Posterior vena cava (tissue), 2 donors: ENCODE results near the gene IL22RA1. TPM values are rescaled to one million over a fixed set of nuclear protein-coding genes. Genes with fewer than 3 reads are reported as not detected.

Experiments
- DNase-seq: peaks from one replicate; pipeline ENCODE4 v3.0.0-alpha.2; 2020; ENCODE audit warnings: low spot score
- intact Hi-C, 2 donors: fragments of 100-400 bp; cut with DNase I; formaldehyde crosslinking; loops; one replicate each; pipeline versions ENCODE4 v1.14.1 to v1.14.2; 2022 to 2023
- total RNA-seq, 2 donors: library from RNA; stranded (reverse); fragmentation: NEBNext Ultra II Directional; extraction: Animal tissue kit (Norgen Biotek cat#: 25700); gene quantifications; one replicate each; pipeline ENCODE4 v1.2.1, GENCODE V29; 2021
- donor health status: DM: yes; HTN: yes; CAD: no.
- donor health status: DM: yes; HTN: yes; CAD: no.

IL22RA1 gene
- total RNA-seq, 2 donors from 2014 or later = 0.10 TPM; not detected in 1

- intact Hi-C loops = no loop called here
- no peak for DNase-seq
Measured at GRCh38 chr1:24147816-24148215, 4.9 kb upstream of the IL22RA1 start.

- DNase-seq = peak; percentile 62
- intact Hi-C loops = no loop called here
Measured at GRCh38 chr1:24147194-24147593, 4.3 kb upstream of the IL22RA1 start.

DNA sequence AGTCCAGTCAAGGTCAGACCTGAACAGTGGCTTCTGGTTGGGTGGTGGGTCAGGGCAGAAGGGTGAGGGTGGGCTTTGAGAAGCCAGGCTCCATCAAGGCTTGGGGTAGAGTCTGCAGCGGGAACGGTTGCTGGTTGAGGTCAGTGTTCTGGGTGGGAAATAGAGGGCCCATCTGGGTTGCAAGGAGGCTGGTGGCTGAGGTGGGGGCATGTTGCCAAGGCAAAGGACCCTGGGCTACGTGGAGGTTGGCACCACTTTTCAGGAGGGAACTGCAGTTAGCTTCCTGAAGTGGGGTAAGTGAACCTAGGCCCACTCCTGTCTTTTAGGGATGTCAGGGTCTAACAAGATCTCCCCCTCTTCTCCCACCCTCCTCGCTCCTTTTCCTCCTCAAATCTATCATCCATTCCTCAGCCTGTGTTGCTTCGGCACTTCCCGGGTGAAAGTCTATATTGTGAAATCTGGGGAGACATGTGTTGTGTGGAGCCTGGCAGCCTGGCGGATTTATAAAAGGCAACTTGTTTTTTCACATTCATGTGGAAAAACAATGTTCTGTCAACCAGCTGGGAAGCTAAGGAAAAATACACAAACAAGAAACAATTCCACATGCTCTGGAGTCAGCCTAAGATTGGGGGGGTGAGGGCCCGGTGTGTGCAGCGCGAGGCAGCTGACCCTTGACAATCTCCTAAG lies 1.5 kb downstream of the IL22RA1 start:
- DNase-seq = peak; percentile 31
- intact Hi-C loops = no loop called here

GRCh38 chr1:24140741-24141181 lies 2.2 kb downstream of the IL22RA1 start:
- peak; percentile 58 for DNase-seq
- intact Hi-C loops = no loop called here

- peak; percentile 52 for DNase-seq
- intact Hi-C loops = no loop called here
Measured at GRCh38 chr1:24139841-24140425, 3.0 kb downstream of the IL22RA1 start.

DNA sequence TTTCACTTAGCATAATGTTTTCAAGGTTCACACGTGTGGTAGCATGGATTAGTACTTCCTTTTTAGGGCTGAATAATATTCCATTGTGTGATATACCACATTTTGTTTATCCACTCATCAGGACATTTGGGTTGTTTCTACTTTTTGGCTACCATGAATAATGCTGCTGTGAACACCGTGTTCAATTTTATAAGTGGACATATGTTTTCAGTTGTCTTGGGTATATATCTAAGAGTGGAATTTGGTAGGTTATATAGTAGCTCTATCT lies 3.8 kb downstream of the IL22RA1 start:
- no peak for DNase-seq
- intact Hi-C loops = no loop called here

GRCh38 chr1:24138476-24139221 lies 4.3 kb downstream of the IL22RA1 start:
- peak; percentile 26 for DNase-seq
- intact Hi-C loops = no loop called here

DNA sequence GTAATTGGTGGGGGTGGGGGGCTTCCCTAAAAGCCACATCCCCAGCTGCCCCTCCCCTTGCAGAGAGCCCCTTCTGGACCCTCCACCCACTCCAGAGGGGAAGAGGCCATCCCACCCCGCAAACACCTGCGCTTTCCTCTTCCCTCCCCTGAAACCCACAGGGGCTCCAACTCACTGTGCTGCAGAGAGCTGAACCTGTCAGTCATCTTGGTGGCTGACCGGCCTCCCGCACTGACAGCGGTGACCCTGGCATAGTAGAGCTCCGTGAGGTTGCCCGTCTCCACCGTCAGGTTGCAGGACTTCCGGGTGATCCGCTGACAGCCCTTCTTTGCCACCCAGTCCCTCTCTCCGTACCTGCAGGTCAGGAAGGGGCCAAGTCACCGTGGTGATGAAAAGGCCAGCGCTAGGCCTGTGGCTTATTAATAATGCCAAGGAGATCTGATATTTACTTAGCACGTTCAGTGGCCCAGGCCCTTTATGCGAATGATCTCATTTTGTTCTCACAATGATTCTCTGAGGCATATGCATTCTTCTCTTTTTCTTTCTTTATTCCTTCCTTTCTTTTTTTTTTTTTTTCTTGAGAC lies 5.9 kb downstream of the IL22RA1 start:
- peak; percentile 45 for DNase-seq
- intact Hi-C loops = no loop called here

DNA sequence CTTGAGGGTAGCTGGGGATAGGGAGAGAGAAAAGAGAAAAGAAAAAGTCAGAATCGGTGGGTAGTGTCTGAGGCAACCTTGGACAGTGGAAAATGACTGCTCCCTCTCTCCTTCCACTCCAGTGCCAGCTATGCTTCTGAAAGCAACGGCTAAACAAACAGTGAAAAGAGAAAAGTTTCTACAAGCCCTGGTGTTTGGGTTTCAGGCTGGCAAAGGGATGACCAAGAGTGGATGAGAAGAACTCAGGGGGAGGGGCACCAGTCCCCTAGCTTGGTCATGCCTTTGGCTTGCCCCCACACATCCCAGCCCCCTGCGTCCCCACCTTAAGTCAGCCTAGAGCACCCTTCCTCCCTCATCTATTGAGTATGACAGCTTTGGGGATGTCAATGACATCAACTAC lies 8.6 kb downstream of the IL22RA1 start:
- peak; percentile 11 for DNase-seq
- intact Hi-C loops = no loop called here

GRCh38 chr1:24133819-24134218 lies 9.1 kb downstream of the IL22RA1 start:
- no peak for DNase-seq
- intact Hi-C loops = no loop called here

- intact Hi-C loops = no loop called here
- no peak for DNase-seq
Measured at GRCh38 chr1:24130385-24130784, 12.6 kb downstream of the IL22RA1 start.

DNA sequence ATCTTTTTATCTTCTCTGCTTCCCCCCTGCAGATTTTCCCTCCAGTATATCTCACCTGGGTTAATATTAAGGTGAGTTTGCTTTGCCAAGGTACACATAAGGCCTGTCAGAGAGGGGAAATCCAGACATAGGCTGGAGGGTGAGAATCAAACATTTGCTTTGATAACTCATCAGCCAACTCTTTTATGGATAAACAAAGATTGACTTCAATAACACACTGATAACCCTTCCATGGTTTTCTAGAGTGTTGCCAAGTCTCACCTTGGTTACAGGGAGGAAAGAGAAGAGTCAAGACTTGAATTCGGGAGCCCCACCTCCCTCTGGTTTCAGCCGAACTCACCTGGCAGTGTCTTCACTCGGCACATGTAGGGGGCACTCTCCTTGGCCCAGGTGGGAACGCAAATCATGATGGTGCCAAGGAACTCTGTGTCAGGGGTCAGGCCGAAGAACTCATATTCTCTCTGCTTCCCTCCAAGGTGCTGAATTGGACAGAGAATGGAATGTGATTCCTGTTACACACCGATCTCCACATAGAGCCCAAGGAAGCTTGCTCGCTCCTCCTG lies 15.1 kb downstream of the IL22RA1 start:
- intact Hi-C loops = no loop called here
- peak; percentile 53 for DNase-seq

DNA sequence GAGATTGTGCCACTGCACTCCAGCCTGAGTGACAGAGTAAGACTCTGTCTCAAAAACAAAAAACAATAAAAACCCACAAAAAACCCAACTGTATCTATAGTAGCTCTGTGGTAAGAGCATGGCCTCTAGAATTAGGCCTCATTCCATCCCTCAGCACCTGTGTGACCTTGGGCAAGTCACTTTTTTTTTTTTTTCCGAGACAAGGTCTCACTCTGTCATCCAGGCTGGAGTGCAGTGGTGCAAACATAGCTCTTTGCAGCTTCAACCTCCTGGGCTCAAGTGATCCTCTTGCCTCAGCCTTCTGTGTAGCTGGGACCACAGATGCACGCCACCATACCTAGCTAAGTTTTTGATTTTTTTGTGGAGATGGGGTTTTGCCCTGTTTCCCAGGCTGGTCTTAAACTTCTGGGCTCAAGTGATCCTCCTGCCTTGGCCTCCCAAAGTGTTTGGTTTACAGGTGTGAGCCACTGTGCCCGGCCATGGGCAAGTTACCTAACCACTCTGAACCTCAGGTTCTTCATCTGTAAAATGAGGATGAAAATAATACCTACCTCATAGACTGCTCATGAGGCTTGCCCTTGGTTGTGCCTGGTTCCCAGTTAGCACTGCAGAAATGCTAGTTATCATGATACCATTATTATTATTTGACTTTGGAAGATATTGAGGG lies 15.7 kb downstream of the IL22RA1 start:
- intact Hi-C loops = no loop called here

GRCh38 chr1:24126672-24127023 lies 16.3 kb downstream of the IL22RA1 start:
- DNase-seq = no peak
- intact Hi-C loops = no loop called here

More for the DNA sequence above, 15.7 kb downstream of the IL22RA1 start:
- DNase-seq = peak; percentile 26

DNA sequence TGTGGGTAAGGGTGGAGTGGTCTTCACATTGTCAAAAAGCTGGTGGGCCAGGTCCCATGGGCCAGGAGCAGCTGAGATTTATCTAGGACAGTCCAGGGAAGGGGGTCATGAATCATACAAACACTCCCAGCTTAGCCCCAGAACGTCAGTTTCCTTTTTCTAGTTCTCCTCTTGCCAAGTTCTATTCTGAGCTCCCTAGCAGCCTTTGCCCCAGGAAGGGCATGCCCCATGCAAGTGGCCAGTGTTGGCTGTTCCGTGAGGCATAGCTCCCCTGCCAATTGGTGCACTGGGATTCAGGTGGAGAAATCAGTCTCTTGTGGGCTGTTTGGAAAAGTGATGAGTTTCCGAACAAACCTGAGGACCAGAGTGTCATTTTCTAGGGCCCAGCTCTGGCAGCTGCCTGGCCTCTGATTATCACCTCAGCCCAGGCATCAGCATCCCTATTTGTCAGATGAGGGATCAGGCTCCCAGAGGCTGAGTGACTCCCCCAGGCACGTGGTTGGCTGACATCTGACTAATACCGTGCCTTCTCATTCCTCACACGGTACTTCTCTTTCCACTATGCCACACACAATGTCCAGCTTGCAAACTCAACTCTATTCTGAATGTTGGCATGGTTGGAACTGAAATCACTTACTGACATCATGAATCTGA lies 16.8 kb downstream of the IL22RA1 start:
- intact Hi-C loops = no loop called here
- DNase-seq = peak; percentile 56

DNA sequence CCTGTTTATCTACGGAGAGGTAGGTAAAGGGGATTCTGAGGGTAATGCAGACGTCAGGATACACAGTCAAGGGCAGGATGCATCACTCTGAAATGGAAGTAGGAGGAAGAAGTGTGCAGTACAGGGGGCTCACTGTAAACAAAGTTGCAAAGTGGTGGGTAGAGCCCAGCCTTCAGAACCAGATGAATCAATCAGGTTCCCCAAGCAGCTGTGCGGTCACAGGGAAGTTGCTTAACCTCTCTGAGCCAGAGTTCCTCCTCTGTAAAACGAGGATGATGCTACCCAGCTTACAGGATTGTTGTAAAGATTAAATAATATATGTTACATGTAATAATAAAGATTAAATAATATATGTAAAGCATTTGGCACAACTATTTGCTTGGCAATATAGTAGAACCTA lies 17.5 kb downstream of the IL22RA1 start:
- intact Hi-C loops = no loop called here
- DNase-seq = no peak

DNA sequence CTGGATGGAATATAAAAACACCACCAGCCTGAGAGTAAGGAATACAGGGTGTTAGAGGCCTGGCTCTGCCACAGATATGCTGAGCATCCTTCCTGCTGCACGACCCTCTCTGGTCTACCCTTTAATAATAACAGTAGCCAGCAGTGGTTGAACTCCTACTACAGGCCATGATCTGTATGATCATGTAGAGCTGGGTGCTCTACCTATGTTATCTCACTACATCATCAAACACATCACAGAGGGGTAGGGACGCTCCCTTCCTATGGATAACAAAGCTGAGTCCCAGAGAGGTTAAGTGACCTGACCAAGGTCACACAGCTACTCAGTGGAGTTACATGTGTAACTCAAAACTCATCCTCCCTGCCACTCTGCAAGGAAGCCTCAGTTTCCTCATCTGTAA lies 18.0 kb downstream of the IL22RA1 start:
- intact Hi-C loops = no loop called here
- no peak for DNase-seq

DNA sequence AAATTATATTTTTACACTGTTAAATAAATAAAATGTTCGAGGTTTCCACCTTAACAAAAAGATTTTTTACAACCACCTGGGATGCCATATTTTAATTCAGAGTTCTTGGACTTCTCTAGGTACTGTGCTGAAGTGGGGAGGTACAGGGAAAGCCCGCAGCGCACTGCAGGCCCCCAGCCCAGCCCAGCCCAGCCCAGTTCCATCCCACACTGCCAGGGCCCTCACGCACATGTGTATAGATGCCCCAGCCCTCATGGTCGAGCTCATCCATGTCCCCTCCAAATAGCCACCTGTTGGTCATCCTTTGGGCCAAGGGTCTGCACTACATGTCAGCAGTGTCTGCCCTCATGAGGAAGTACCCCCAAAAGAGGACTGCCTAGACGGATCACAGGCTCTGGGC lies 19.3 kb downstream of the IL22RA1 start:
- intact Hi-C loops = no loop called here

DNA sequence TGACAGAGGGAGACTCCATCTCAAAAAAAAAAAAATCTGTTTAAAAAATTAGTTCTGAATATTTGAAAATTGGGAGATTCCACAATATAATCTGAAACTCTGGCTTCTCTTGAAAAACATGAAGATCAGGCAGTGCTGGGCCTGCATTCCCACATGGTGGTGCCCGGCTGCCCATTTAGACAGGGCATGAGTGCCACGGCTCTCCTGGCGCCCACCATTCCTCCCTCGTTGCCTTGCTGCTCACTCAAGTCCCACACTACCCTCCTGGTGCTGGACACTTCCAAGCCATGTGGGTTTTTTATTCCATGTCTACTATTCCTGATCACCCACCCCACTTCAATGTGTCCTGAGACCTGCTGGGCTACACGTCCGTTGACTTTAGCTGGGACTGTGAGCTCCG lies 20.2 kb downstream of the IL22RA1 start:
- peak; percentile 66 for DNase-seq
- intact Hi-C loops = no loop called here

More for the DNA sequence above, 19.3 kb downstream of the IL22RA1 start:
- peak; percentile 44 for DNase-seq
